Measurements from ENCODE around the gene ALPG.
"Not testable (repeated sequence)": the region's sequence is repeated elsewhere in the genome, so short reads cannot be mapped to it uniquely, and the experiment has no call there.

ALPG gene

DNA sequence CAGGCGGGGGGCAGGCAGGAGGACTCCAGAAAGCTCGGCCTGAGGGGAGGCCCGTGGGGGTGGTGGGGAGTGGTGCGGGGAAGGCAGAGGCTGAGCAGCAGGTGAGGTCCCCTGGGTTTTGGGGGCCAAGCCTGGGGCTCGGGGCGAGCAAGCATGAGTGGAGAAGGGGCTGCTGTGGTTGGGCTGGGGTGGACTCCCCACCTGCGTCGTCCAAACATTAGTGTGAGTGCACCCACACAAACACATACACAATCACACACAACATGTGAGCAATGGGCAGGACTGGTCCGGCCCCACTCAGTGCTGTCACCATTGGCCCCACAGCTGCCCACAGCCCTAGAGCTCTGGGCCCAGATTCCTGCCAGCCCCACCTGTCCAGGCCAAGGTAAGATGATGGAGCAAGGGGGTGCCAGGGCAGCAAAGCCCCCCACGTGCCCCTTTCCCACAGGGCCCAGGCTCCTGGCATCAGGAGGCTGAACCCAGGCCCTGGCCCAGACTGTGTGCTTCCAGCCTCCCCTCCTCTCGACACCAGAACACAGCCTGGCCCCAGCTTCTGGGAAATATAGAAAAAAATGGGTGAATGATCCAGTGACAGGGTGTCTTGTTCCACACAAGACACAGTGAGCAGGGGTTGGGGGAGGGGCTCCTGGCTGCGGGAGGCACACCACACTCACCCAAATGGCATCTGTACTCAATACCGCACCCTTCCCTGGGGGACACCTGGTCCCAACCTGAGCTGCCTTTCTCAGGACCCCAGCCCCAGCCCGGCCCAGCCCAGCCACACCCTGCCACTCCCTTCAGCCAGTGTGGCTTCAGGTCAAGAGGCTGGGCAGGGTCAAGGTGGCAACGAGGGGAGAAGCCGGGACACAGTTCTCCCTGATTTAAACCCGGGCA lies 28.6 kb upstream of the ALPG start:
- Histone ChIP-seq H3K27ac (ENCODE audit: low read length) (no peak overlapping the region), H3K4me3 (ENCODE audit: low read depth in 1 of 2, low read length in 2 of 2) (no peak overlapping the region), H3K4me1 (ENCODE audit: control insufficient read depth in 1 of 2, insufficient read depth in 2 of 2, low read length in 2 of 2) (no peaks in the 10 kb centered on the region), H3K9me3 (ENCODE audit: control insufficient read depth in 1 of 2, low read length in 2 of 2) (no peaks in the 10 kb centered on the region), H3K27me3 (ENCODE audit: low read depth, low read length) (peaks cover 8% of the 10 kb centered on the region), H3K36me3 (ENCODE audit: control insufficient read depth in 1 of 2, insufficient read depth in 2 of 2, low read length in 2 of 2) (no peaks in the 10 kb centered on the region)

DNA sequence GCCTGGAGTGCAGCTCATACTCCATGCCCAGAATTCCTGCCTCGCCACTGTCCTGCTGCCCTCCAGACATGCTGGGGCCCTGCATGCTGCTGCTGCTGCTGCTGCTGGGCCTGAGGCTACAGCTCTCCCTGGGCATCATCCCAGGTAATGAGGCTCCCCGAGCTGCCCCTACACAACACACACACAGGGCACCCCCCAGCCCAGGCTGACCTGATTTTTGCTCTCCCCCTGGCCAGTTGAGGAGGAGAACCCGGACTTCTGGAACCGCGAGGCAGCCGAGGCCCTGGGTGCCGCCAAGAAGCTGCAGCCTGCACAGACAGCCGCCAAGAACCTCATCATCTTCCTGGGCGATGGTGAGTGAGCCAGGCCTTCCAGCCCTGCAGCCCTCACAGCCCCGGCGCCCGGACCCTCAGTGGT lies 27.9 kb upstream of the ALPG start, which contains the start of gene ALPP:
Gene ALPP, plus strand, starts transcription at position 17 of the 417 bp plus-strand sequence. Its CDS starts 52 bp downstream, at position 69.
- not testable (repeated sequence) for H3K36me3 ChIP-seq (ENCODE audit: control insufficient read depth in 1 of 2, insufficient read depth in 2 of 2, low read length in 2 of 2); H3K9me3 ChIP-seq (ENCODE audit: control insufficient read depth in 1 of 2, low read length in 2 of 2); H3K27me3 ChIP-seq (ENCODE audit: low read depth, low read length); H3K27ac ChIP-seq (ENCODE audit: low read length); H3K4me3 ChIP-seq (ENCODE audit: low read depth in 1 of 2, low read length in 2 of 2); H3K4me1 ChIP-seq (ENCODE audit: control insufficient read depth in 1 of 2, insufficient read depth in 2 of 2, low read length in 2 of 2)

DNA sequence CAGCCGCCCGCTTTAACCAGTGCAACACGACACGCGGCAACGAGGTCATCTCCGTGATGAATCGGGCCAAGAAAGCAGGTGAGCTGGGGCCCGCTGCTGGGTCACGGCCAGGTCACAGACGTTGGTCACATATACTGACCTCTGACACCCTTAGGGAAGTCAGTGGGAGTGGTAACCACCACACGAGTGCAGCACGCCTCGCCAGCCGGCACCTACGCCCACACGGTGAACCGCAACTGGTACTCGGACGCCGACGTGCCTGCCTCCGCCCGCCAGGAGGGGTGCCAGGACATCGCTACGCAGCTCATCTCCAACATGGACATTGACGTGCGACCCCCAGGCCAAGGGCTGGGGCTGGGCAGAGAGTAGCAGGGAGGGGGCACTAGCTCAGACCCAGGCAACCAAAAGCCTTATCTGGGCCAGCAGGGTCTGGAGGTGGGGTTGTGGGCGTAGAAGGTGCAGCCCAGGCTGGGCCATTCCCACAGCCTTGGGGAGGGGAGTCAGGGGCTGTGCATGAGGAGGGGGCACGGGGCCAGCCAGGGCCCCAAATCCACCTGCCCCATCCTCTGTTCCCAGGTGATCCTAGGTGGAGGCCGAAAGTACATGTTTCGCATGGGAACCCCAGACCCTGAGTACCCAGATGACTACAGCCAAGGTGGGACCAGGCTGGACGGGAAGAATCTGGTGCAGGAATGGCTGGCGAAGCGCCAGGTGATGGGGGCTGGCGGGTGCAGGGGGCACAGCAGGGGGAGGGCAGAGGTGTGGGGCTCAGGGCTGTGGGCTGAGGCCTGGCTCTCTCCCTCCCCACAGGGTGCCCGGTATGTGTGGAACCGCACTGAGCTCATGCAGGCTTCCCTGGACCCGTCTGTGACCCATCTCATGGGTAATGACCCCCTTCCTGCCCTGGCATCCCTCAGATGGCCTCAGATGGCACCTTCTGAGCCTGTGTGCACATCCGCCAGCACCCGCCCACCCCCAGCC lies 26.7 kb upstream of the ALPG start:
- H3K4me3 ChIP-seq (ENCODE audit: low read depth in 1 of 2, low read length in 2 of 2); H3K9me3 ChIP-seq (ENCODE audit: control insufficient read depth in 1 of 2, low read length in 2 of 2): not testable (repeated sequence)
- H3K27me3 ChIP-seq (ENCODE audit: low read depth, low read length): peaks cover 12% of the 10 kb centered on the region

DNA sequence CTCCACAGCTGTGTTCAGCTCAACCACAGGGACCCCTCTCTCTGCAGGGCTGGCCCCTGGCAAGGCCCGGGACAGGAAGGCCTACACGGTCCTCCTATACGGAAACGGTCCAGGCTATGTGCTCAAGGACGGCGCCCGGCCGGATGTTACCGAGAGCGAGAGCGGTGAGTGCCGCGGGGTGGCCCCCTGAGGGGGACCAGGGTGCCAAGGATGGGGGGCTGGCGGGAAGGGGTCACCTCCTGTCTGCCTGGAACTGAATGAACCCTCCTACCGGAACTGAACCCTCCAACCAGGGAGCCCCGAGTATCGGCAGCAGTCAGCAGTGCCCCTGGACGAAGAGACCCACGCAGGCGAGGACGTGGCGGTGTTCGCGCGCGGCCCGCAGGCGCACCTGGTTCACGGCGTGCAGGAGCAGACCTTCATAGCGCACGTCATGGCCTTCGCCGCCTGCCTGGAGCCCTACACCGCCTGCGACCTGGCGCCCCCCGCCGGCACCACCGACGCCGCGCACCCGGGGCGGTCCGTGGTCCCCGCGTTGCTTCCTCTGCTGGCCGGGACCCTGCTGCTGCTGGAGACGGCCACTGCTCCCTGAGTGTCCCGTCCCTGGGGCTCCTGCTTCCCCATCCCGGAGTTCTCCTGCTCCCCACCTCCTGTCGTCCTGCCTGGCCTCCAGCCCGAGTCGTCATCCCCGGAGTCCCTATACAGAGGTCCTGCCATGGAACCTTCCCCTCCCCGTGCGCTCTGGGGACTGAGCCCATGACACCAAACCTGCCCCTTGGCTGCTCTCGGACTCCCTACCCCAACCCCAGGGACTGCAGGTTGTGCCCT lies 25.2 kb upstream of the ALPG start:
- H3K4me3 ChIP-seq (ENCODE audit: low read depth in 1 of 2, low read length in 2 of 2); H3K4me1 ChIP-seq (ENCODE audit: control insufficient read depth in 1 of 2, insufficient read depth in 2 of 2, low read length in 2 of 2); H3K36me3 ChIP-seq (ENCODE audit: control insufficient read depth in 1 of 2, insufficient read depth in 2 of 2, low read length in 2 of 2); H3K27ac ChIP-seq (ENCODE audit: low read length); H3K9me3 ChIP-seq (ENCODE audit: control insufficient read depth in 1 of 2, low read length in 2 of 2): not testable (repeated sequence)
- H3K27me3 ChIP-seq (ENCODE audit: low read depth, low read length): peaks cover 23% of the 10 kb centered on the region

More for the DNA sequence above, 26.7 kb upstream of the ALPG start:
- not testable (repeated sequence) for H3K36me3 ChIP-seq (ENCODE audit: control insufficient read depth in 1 of 2, insufficient read depth in 2 of 2, low read length in 2 of 2); H3K4me1 ChIP-seq (ENCODE audit: control insufficient read depth in 1 of 2, insufficient read depth in 2 of 2, low read length in 2 of 2); H3K27ac ChIP-seq (ENCODE audit: low read length)

DNA sequence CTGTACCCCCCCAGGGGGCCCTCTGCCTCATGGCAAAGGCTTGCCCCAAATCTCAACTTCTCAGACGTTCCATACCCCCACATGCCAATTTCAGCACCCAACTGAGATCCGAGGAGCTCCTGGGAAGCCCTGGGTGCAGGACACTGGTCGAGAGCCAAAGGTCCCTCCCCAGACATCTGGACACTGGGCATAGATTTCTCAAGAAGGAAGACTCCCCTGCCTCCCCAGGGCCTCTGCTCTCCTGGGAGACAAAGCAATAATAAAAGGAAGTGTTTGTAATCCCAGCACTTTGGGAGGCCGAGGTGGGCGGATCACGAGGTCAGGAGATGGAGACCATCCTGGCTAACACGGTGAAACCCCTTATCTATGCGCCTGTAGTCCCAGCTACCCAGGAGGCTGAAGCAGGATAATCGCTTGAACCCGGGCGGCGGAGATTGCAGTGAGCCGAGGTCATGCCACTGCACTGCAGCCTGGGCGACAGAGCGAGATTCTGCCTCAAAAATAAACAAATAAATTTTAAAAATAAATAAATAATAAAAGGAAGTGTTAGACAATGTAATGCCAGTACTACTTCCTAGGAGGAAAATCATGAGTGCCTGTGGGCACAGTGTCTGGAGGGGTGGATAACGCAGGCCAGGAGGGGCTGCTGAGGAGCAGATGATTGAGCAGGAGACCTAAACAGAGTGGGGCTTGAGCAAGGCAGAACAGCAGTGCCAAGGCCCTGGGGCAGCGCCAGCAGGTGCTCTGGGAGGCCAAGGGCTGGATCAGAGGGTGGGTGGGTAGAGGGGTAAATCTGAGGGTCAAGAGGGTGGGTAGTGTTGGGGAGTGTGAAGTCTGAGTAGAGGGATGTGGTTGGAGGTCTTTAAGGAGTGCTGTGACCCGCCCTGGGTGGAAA lies 24.1 kb upstream of the ALPG start:
- no peaks in the 10 kb centered on the region for H3K36me3 ChIP-seq (ENCODE audit: control insufficient read depth in 1 of 2, insufficient read depth in 2 of 2, low read length in 2 of 2)
- H3K4me3 ChIP-seq (ENCODE audit: low read depth in 1 of 2, low read length in 2 of 2): no peak overlapping the region
- H3K4me1 ChIP-seq (ENCODE audit: control insufficient read depth in 1 of 2, insufficient read depth in 2 of 2, low read length in 2 of 2): peaks cover 0 to 10% of the 10 kb centered on the region in 2 donors
- no peak overlapping the region for H3K27ac ChIP-seq (ENCODE audit: low read length)
- H3K9me3 ChIP-seq (ENCODE audit: control insufficient read depth in 1 of 2, low read length in 2 of 2): no peaks in the 10 kb centered on the region
- H3K27me3 ChIP-seq (ENCODE audit: low read depth, low read length): peaks cover 34% of the 10 kb centered on the region

DNA sequence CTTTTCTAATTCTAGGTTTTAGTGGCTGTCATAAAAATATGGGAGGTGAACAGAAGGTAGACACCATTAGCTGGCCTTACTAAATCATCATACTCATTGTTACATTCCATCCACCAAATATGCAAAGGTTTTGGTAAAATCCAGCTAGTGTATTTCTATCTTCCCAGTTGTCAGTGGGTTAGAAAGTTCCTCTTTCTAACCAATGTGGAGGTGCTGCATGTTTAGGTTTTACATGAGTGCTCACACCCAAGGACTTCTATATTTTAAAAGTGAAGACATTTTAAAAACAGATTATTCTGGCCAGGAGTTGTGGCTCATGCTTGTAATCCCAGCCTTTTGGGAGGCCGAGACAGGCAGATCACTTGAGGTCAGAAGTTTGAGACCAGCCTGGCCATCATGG lies 22.2 kb upstream of the ALPG start:
- Histone ChIP-seq H3K27me3 (ENCODE audit: low read depth, low read length) (peaks cover 37% of the 10 kb centered on the region), H3K36me3 (ENCODE audit: control insufficient read depth in 1 of 2, insufficient read depth in 2 of 2, low read length in 2 of 2) (no peaks in the 10 kb centered on the region), H3K27ac (ENCODE audit: low read length) (no peak overlapping the region)

DNA sequence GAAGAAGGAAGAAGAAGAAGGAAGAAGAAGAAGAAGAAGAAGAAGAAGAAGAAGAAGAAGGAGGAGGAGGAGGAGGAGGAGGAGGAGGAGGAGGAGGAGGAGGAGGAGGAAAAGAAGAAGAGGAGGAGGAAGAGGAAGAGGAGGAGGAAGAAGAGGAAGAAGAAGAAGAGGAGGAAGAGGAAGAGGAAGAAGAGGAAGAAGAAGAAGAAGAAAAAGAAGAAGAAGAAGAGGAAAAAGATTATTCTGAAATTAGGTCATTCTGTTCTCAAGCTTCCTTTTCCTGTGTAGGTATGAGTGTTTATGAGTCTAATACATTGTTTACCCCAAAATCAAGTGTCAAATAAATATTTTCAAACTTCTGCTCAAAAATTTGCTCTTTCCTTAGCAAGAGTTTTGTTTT lies 21.6 kb upstream of the ALPG start:
- not testable (repeated sequence) for H3K27ac ChIP-seq (ENCODE audit: low read length); H3K36me3 ChIP-seq (ENCODE audit: control insufficient read depth in 1 of 2, insufficient read depth in 2 of 2, low read length in 2 of 2); H3K4me3 ChIP-seq (ENCODE audit: low read depth in 1 of 2, low read length in 2 of 2); H3K9me3 ChIP-seq (ENCODE audit: control insufficient read depth in 1 of 2, low read length in 2 of 2)
- H3K27me3 ChIP-seq (ENCODE audit: low read depth, low read length): peaks cover 37% of the 10 kb centered on the region
- peaks cover 0 to 14% of the 10 kb centered on the region in 2 donors for H3K4me1 ChIP-seq (ENCODE audit: control insufficient read depth in 1 of 2, insufficient read depth in 2 of 2, low read length in 2 of 2)

More for the DNA sequence above, 22.2 kb upstream of the ALPG start:
- H3K4me1 ChIP-seq (ENCODE audit: control insufficient read depth in 1 of 2, insufficient read depth in 2 of 2, low read length in 2 of 2): peaks cover 0 to 14% of the 10 kb centered on the region in 2 donors
- no peaks in the 10 kb centered on the region for H3K9me3 ChIP-seq (ENCODE audit: control insufficient read depth in 1 of 2, low read length in 2 of 2)
- H3K4me3 ChIP-seq (ENCODE audit: low read depth in 1 of 2, low read length in 2 of 2): no peak overlapping the region

DNA sequence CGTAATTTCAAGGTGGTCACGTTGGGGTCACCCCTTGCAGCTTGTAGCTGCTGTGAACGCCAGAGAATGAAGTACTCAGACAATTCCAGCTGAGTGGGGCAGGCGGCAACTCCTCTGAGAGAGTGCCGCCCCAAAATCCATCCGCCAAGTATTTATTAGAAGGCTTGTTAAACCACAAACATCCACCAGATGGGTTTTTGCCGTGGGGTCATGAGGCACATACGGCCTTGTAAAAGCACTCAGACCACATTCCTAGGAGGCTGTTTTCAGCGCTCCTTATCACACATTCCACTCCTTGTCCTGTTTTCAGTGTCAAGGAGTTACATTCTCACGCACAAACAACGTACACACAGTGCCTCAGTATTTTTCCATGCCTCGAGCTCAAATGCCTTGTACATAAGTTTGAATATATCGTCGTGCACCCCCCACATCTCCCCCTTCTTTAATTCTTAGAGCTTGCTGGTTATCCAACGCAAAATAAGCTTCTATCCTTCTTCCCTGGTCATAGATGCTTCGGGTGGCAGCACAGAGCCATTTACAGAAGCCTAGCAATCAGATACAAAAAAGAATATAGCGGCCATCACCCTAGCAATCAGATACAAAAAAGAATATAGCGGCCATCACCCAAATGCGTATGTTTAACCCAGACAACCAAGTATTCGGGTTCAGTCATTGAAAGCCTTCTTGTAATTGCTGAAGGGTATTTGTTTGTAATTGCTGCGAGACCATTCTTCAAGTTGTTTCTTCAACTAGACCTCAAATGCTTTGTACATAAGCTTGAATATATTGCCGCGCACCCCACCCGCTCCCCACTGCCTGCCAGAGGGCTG lies 20.8 kb upstream of the ALPG start:
- H3K9me3 ChIP-seq (ENCODE audit: control insufficient read depth in 1 of 2, low read length in 2 of 2): no peaks in the 10 kb centered on the region
- H3K36me3 ChIP-seq (ENCODE audit: control insufficient read depth in 1 of 2, insufficient read depth in 2 of 2, low read length in 2 of 2): no peaks in the 10 kb centered on the region
- H3K4me1 ChIP-seq (ENCODE audit: control insufficient read depth in 1 of 2, insufficient read depth in 2 of 2, low read length in 2 of 2): peaks cover 0 to 14% of the 10 kb centered on the region in 2 donors
- H3K27me3 ChIP-seq (ENCODE audit: low read depth, low read length): peaks cover 40% of the 10 kb centered on the region
- H3K27ac ChIP-seq (ENCODE audit: low read length): no peak overlapping the region
- no peak overlapping the region for H3K4me3 ChIP-seq (ENCODE audit: low read depth in 1 of 2, low read length in 2 of 2)

DNA sequence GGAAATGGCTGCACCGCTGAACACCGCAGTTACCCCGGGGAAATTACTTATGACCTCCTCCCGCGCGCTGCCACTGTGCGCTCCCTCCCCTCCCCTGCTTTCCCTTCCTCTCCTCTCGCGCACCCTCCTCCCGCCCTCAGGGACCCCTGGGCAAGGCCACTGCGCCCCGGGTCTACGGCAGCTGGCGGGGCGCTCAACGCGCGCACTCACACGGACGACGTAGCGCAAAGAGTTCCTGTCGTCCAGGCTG lies 20.2 kb upstream of the ALPG start:
- Histone ChIP-seq H3K9me3 (ENCODE audit: control insufficient read depth in 1 of 2, low read length in 2 of 2) (no peaks in the 10 kb centered on the region), H3K4me3 (ENCODE audit: low read depth in 1 of 2, low read length in 2 of 2) (no peak overlapping the region), H3K27ac (ENCODE audit: low read length) (no peak overlapping the region), H3K27me3 (ENCODE audit: low read depth, low read length) (peaks cover 42% of the 10 kb centered on the region), H3K36me3 (ENCODE audit: control insufficient read depth in 1 of 2, insufficient read depth in 2 of 2, low read length in 2 of 2) (no peaks in the 10 kb centered on the region), H3K4me1 (ENCODE audit: control insufficient read depth in 1 of 2, insufficient read depth in 2 of 2, low read length in 2 of 2) (peaks cover 0 to 14% of the 10 kb centered on the region in 2 donors)

Data from muscle layer of duodenum (tissue), 2 donors.